ENCODE measurements around the gene SLC6A13. TPM values are rescaled to one million over a fixed set of nuclear protein-coding genes. Genes with fewer than 3 reads are reported as not detected.

Gene SLC6A13
- total and polyA plus RNA-seq, 3 donors from 2014 or later: 3.5 to 12.5 (median 4.7) TPM

GRCh38 chr12:234891-235415, 27.7 kb downstream of the SLC6A13 start:
- Histone ChIP-seq H3K27me3 (no peaks in the 10 kb centered on the region), H3K27ac (no peak overlapping the region), H3K9me3 (no peaks in the 10 kb centered on the region), H3K4me3 (no peak overlapping the region), H3K36me3 (ENCODE audit: low read depth, missing control alignments) (no peaks in the 10 kb centered on the region), H3K4me1 (no peaks in the 10 kb centered on the region)
- 90 to 95% methylated on average over 9 to 10 of the region's 10 CpGs for WGBS, 2 donors
- no peak for TF ChIP-seq POLR2A (IDR thresholded peaks at IDR 0.05)
- TF ChIP-seq CTCF (IDR thresholded peaks at IDR 0.05): no peak
- DNase-seq: peak; percentile 10
- intact Hi-C loops (cut with DNase I; ENCODE audit: low total_unique reads): no loop called here

- no peak for DNase-seq
- Histone ChIP-seq H3K4me1 (no peaks in the 10 kb centered on the region), H3K27me3 (no peaks in the 10 kb centered on the region), H3K36me3 (ENCODE audit: low read depth, missing control alignments) (no peaks in the 10 kb centered on the region), H3K4me3 (no peak overlapping the region), H3K9me3 (no peaks in the 10 kb centered on the region), H3K27ac (no peak overlapping the region)
- intact Hi-C loops (cut with DNase I; ENCODE audit: low total_unique reads): no loop called here
- TF ChIP-seq CTCF (IDR thresholded peaks at IDR 0.05) (no peak), POLR2A (IDR thresholded peaks at IDR 0.05) (no peak)
- 78 to 81% methylated on average over 7 of the region's 7 CpGs for WGBS, 2 donors
Measured at GRCh38 chr12:234019-234418, 28.6 kb downstream of the SLC6A13 start.

GRCh38 chr12:233615-233968, 29.0 kb downstream of the SLC6A13 start:
- Histone ChIP-seq H3K4me3 (no peak overlapping the region), H3K27me3 (no peaks in the 10 kb centered on the region), H3K27ac (no peak overlapping the region), H3K36me3 (ENCODE audit: low read depth, missing control alignments) (no peaks in the 10 kb centered on the region), H3K9me3 (no peaks in the 10 kb centered on the region), H3K4me1 (no peaks in the 10 kb centered on the region)
- WGBS, 2 donors: 65 to 76% methylated on average over 3 of the region's 3 CpGs
- TF ChIP-seq POLR2A (IDR thresholded peaks at IDR 0.05) (no peak), CTCF (IDR thresholded peaks at IDR 0.05) (no peak)
- no peak for DNase-seq
- intact Hi-C loops (cut with DNase I; ENCODE audit: low total_unique reads): no loop called here

GRCh38 chr12:232731-233614, 29.7 kb downstream of the SLC6A13 start:
- intact Hi-C loops (cut with DNase I; ENCODE audit: low total_unique reads): no loop called here
- DNase-seq: no peak
- Histone ChIP-seq H3K27ac (no peak overlapping the region), H3K9me3 (no peaks in the 10 kb centered on the region), H3K36me3 (ENCODE audit: low read depth, missing control alignments) (no peaks in the 10 kb centered on the region), H3K27me3 (no peaks in the 10 kb centered on the region), H3K4me1 (no peaks in the 10 kb centered on the region), H3K4me3 (no peak overlapping the region)
- TF ChIP-seq POLR2A (IDR thresholded peaks at IDR 0.05) (no peak), CTCF (IDR thresholded peaks at IDR 0.05) (no peak)
- WGBS, 2 donors: 59% methylated on average over 17 to 19 of the region's 19 CpGs
